Neuronal stem cell (in vitro differentiated cells): ENCODE results near the gene IFNA17.
"Not testable (repeated sequence)": the region's sequence is repeated elsewhere in the genome, so short reads cannot be mapped to it uniquely, and the experiment has no call there.

Experiments
- DNase-seq: peaks from one replicate; pipeline ENCODE4 v3.0.0-alpha.2; 2013; ENCODE audit warnings: low spot score
- H2AFZ ChIP-seq: one replicate; pipeline ENCODE4 v1.6.1; 2013; ENCODE audit warnings: mild to moderate bottlenecking, low read length, inconsistent platforms
- H2AK5ac ChIP-seq: 2 replicates; pipeline ENCODE4 v1.6.1; 2013; ENCODE audit warnings: low read depth, mild to moderate bottlenecking, inconsistent platforms, low read length, moderate library complexity, mixed read lengths
- H2BK120ac ChIP-seq: 2 replicates; pipeline ENCODE4 v1.6.1; 2013; ENCODE audit warnings: low read depth, mild to moderate bottlenecking, inconsistent platforms, low read length, moderate library complexity, mixed read lengths
- H2BK12ac ChIP-seq: one replicate; pipeline ENCODE4 v1.6.1; 2013; ENCODE audit warnings: low read length, inconsistent platforms
- H2BK15ac ChIP-seq: 2 replicates; pipeline ENCODE4 v1.6.1; 2013; ENCODE audit warnings: mild to moderate bottlenecking, low read length, inconsistent platforms, mixed read lengths
- H2BK5ac ChIP-seq: one replicate; pipeline ENCODE4 v1.6.1; 2013; ENCODE audit warnings: inconsistent platforms, mild to moderate bottlenecking, low read length, moderate library complexity
- H3K14ac ChIP-seq: one replicate; pipeline ENCODE4 v1.6.1; 2013; ENCODE audit warnings: low read length, inconsistent platforms
- H3K18ac ChIP-seq: 2 replicates; pipeline ENCODE4 v1.6.1; 2013; ENCODE audit warnings: low read length, inconsistent platforms
- H3K23ac ChIP-seq: 2 replicates; pipeline ENCODE4 v1.6.1; 2013; ENCODE audit warnings: low read depth, mild to moderate bottlenecking, mixed read lengths, low read length, inconsistent platforms; ENCODE audit not compliant: poor library complexity
- H3K27ac ChIP-seq: replicated peaks from 3 replicates; pipeline ENCODE4 v1.5.1; 2013; ENCODE audit warnings: low read length, inconsistent platforms
- H3K27me3 ChIP-seq, 3 experiments: 2 replicates each; pipeline ENCODE4 v1.6.1; 2013; ENCODE audit warnings: low read length in 3 of 3, mild to moderate bottlenecking in 2 of 3, inconsistent platforms in 1 of 3, low read depth in 1 of 3, mixed read lengths in 1 of 3, moderate library complexity in 1 of 3; ENCODE audit not compliant: control insufficient read depth in 3 of 3, insufficient read depth in 3 of 3
- H3K36me3 ChIP-seq, 2 donors: replicated peaks in 1 of 2; 2 replicates each; pipeline ENCODE4 v1.6.1; 2013; ENCODE audit warnings: low read length in 2 of 2; ENCODE audit not compliant: control insufficient read depth in 2 of 2, insufficient read depth in 2 of 2
- H3K4ac ChIP-seq: 2 replicates; pipeline ENCODE4 v1.6.1; 2013; ENCODE audit warnings: inconsistent platforms, mild to moderate bottlenecking, low read length, moderate library complexity
- H3K4me1 ChIP-seq, 2 donors: 1 replicate in 1 of 2; 2 replicates in 1 of 2; pipeline ENCODE4 v1.6.1; 2013; ENCODE audit warnings: low read length in 2 of 2, low read depth in 1 of 2; ENCODE audit not compliant: control insufficient read depth in 2 of 2, insufficient read depth in 1 of 2
- H3K4me2 ChIP-seq: one replicate; pipeline ENCODE4 v1.6.1; 2013; ENCODE audit warnings: mild to moderate bottlenecking, low read length, inconsistent platforms; ENCODE audit not compliant: insufficient read depth, poor library complexity, severe bottlenecking
- H3K4me3 ChIP-seq, 2 donors: 2 replicates each; pipeline ENCODE4 v1.5.1; 2013; ENCODE audit warnings: low read length in 2 of 2, mild to moderate bottlenecking in 2 of 2, inconsistent platforms in 1 of 2, moderate library complexity in 1 of 2
- H3K79me1 ChIP-seq: one replicate; pipeline ENCODE4 v1.6.1; 2013; ENCODE audit warnings: low read depth, mild to moderate bottlenecking, inconsistent platforms, low read length, moderate library complexity
- H3K9ac ChIP-seq: one replicate; pipeline ENCODE4 v1.6.1; 2013; ENCODE audit warnings: mild to moderate bottlenecking, low read depth, low read length, inconsistent platforms; ENCODE audit not compliant: poor library complexity
- H3K9me3 ChIP-seq, 2 donors: replicated peaks in 1 of 2; 2 replicates each; pipeline versions ENCODE3 to v1.6.1; 2013; ENCODE audit warnings: low read length in 2 of 2, mild to moderate bottlenecking in 2 of 2, inconsistent platforms in 1 of 2, low read depth in 1 of 2, mixed read lengths in 1 of 2, moderate library complexity in 1 of 2; ENCODE audit not compliant: control insufficient read depth in 2 of 2, insufficient read depth in 1 of 2
- H4K8ac ChIP-seq: one replicate; pipeline ENCODE4 v1.6.1; 2013; ENCODE audit warnings: low read depth, mild to moderate bottlenecking, inconsistent platforms, low read length, moderate library complexity
- H4K91ac ChIP-seq: one replicate; pipeline ENCODE4 v1.6.1; 2013; ENCODE audit warnings: low read length, low read depth, mild to moderate bottlenecking, inconsistent platforms; ENCODE audit not compliant: poor library complexity
- WGBS, 2 donors: extraction: QIAGEN DNeasy Blood & Tissue Kit; methylation state at CpG; one replicate each; pipeline ENCODE4 v1.1.7; 2013; ENCODE audit warnings: missing lambda C conversion rate in 2 of 2, mixed read lengths in 1 of 2; ENCODE audit not compliant: insufficient read length in 2 of 2, insufficient replicate concordance in 1 of 2; ENCODE audit errors: extremely low coverage in 2 of 2; 5-methylcytosine and 5-hydroxymethylcytosine counted together

Gene IFNA17

DNA sequence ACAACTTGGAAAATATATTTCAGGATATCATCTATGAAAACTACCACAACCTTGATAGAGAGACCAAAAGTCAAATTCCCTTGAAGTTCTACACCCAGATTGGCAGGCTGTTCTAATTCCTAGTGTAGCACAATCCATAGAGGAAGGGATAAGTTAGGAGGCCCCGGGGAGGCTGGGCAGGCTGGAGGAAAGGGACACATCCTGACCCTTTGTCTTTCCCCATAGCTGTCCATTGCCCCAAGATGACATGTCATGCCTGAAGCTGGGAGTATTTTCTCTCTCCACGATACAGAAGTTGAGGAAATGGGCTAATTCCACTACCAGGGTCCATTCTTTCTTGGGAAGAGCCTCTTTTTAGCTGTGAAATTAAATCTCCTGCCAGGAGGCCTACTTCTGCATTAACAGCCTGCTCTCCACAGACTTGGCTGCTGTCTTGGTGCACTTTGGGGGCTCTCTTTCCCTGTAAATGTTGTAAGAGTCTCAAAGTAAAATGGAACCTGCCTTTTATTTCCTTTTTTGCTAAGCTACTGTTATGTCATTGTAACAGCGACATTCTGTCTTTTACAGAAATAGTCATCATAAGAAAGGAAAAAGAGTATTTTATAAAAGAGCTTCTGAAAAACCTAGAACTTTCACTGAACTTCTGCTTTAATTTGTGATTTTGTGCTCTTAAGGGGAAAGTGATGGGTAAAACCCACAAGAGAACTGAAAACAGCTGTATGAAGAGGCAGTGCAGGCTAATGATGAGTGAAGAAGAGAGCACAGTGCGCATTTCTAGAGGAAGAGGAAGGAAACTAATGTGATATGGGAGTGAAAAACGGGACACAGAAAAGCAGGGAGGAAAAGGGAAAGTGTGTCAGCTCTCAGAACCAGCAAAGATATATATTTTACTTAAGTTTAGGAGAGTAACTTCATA, 14.4 kb downstream of the IFNA17 start:
- H3K27ac ChIP-seq, H2BK120ac ChIP-seq, H4K8ac ChIP-seq, H3K79me1 ChIP-seq, H2BK15ac ChIP-seq, H3K14ac ChIP-seq, H3K4me3 ChIP-seq, H2AK5ac ChIP-seq, H3K4me2 ChIP-seq, H3K23ac ChIP-seq, H3K9ac ChIP-seq, H3K27me3 ChIP-seq, H2BK12ac ChIP-seq, DNase-seq, H2AFZ ChIP-seq, H2BK5ac ChIP-seq, H3K4me1 ChIP-seq, H3K4ac ChIP-seq, H3K36me3 ChIP-seq, H3K9me3 ChIP-seq, H3K18ac ChIP-seq, H4K91ac ChIP-seq: not testable (repeated sequence)
- WGBS, 2 donors = no CpG with 5 or more reads among the region's 5 CpGs

DNA sequence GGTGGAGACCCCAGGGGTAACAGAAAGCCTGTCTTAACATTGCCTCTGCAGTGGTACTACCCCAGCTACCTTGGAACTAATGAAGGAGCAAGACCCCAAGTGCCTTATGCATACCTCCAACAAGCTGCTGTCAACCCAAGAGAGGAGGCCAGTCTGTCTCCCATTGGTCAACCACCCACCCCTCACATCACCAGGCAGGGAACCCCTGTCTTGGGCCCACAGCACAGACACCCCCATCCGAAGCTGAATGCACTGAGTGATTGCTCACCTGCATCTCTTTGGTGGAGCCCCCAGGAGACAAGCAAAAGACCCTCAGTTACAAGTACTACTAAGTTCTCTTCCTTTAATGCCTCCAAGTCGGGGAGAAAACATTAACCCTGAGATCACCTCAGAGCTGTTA, 15.9 kb downstream of the IFNA17 start:
- H3K79me1 ChIP-seq, H3K4me2 ChIP-seq, H2AK5ac ChIP-seq, H2BK5ac ChIP-seq, H4K91ac ChIP-seq, H3K36me3 ChIP-seq, H3K4me1 ChIP-seq, H3K4me3 ChIP-seq, H3K27ac ChIP-seq, H3K9me3 ChIP-seq, H4K8ac ChIP-seq, H2BK120ac ChIP-seq, DNase-seq, H3K9ac ChIP-seq, H2BK15ac ChIP-seq, H3K18ac ChIP-seq, H3K14ac ChIP-seq, H3K4ac ChIP-seq, H3K27me3 ChIP-seq, H2AFZ ChIP-seq, H3K23ac ChIP-seq, H2BK12ac ChIP-seq: not testable (repeated sequence)
- WGBS, 2 donors = no CpG with 5 or more reads among the region's 2 CpGs

DNA sequence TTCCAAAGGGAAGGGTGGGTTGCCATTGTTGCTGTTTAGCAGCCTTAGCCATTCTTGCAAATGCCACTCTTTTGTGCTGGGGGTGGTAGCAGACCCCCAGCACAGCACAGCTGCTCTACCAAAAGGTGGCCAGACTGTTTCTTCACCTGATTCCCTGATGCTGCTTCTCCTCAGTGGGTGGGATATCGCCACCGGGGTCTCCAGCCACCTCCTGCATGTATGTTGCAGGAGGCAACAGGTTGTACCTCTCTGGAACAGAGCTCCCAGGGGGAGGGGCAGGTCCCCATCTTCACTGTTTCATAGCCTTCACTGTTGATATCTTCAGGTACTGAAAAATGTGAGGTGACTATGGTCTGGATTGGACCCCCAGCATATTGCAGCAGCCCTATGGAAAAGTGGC, 17.2 kb downstream of the IFNA17 start:
- H3K23ac ChIP-seq, H3K4me2 ChIP-seq, H3K9me3 ChIP-seq, H4K8ac ChIP-seq, H3K27ac ChIP-seq, H3K9ac ChIP-seq, DNase-seq, H3K4me3 ChIP-seq, H3K4me1 ChIP-seq, H3K36me3 ChIP-seq, H3K18ac ChIP-seq, H3K4ac ChIP-seq, H3K14ac ChIP-seq, H2AFZ ChIP-seq, H2BK12ac ChIP-seq, H4K91ac ChIP-seq, H2AK5ac ChIP-seq, H2BK5ac ChIP-seq, H2BK15ac ChIP-seq, H3K79me1 ChIP-seq, H3K27me3 ChIP-seq, H2BK120ac ChIP-seq: not testable (repeated sequence)
- WGBS, 2 donors = no CpG with 5 or more reads among the region's 2 CpGs

DNA sequence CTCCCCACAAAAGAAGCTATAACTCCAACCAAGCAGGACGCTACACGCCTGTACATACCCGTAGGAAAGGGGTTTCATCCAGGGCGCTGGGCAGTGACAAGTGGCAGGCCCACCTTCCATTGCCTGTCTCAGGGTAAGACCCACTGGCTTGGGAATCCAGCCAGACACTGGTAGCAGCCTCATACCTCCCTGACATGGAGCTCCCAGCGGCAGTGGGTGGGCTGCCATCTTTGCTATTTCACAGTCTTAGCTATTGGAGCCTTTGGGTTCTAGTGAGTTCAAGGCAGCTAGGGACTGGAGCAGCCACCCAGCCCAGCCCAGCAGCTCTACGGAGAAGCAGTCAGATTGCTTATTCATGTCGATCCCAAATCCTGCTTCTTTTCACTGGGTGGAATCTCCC, 17.7 kb downstream of the IFNA17 start:
- H3K36me3 ChIP-seq = no peaks in the 10 kb centered on the region
- H2AFZ ChIP-seq = no peak overlapping the region
- H3K23ac ChIP-seq = no peak overlapping the region
- no peak overlapping the region for H3K27ac ChIP-seq
- no peak overlapping the region for H2BK15ac ChIP-seq
- no peak overlapping the region for H2BK12ac ChIP-seq
- peak overlapping the region; percentile 59 for H3K18ac ChIP-seq
- H3K4ac ChIP-seq = no peak overlapping the region
- no peak overlapping the region for H3K4me2 ChIP-seq
- no peak overlapping the region for H3K14ac ChIP-seq
- H3K9me3 ChIP-seq = no peaks in the 10 kb centered on the region
- no peaks in the 10 kb centered on the region for H3K27me3 ChIP-seq
- H4K91ac ChIP-seq = no peak overlapping the region
- H3K9ac ChIP-seq = no peak overlapping the region
- H4K8ac ChIP-seq = no peak overlapping the region
- no peak overlapping the region for H2AK5ac ChIP-seq
- H3K79me1 ChIP-seq = no peaks in the 10 kb centered on the region
- no peak overlapping the region for H2BK120ac ChIP-seq
- H3K4me3 ChIP-seq = no peak overlapping the region
- H2BK5ac ChIP-seq = no peak overlapping the region
- no peak for DNase-seq
- no CpG with 5 or more reads among the region's 7 CpGs for WGBS, 2 donors
- H3K4me1 ChIP-seq = peaks cover 0 to 8% of the 10 kb centered on the region in 2 donors
